Inferior parietal cortex (tissue), 1 donor: ENCODE measurements around the gene TKTL2.

ENCODE experiments used
- DNase-seq: peaks from one replicate; pipeline ENCODE4 v3.0.0-alpha.2; 2016; ENCODE audit errors: extremely low spot score

TKTL2 gene, protein sequence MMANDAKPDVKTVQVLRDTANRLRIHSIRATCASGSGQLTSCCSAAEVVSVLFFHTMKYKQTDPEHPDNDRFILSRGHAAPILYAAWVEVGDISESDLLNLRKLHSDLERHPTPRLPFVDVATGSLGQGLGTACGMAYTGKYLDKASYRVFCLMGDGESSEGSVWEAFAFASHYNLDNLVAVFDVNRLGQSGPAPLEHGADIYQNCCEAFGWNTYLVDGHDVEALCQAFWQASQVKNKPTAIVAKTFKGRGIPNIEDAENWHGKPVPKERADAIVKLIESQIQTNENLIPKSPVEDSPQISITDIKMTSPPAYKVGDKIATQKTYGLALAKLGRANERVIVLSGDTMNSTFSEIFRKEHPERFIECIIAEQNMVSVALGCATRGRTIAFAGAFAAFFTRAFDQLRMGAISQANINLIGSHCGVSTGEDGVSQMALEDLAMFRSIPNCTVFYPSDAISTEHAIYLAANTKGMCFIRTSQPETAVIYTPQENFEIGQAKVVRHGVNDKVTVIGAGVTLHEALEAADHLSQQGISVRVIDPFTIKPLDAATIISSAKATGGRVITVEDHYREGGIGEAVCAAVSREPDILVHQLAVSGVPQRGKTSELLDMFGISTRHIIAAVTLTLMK

GRCh38 chr4:163473576-163473975, at the start of gene TKTL2:
Gene TKTL2, minus strand, starts transcription at chr4:163473754. Its CDS starts 20 bp downstream, at chr4:163473734.
- DNase-seq = no peak

- no peak for DNase-seq
These were observed 41.6 kb upstream of the TKTL2 start for GRCh38 chr4:163515198-163515597.

- DNase-seq = no peak
These were observed 31.8 kb upstream of the TKTL2 start for GRCh38 chr4:163505374-163505773.

DNA sequence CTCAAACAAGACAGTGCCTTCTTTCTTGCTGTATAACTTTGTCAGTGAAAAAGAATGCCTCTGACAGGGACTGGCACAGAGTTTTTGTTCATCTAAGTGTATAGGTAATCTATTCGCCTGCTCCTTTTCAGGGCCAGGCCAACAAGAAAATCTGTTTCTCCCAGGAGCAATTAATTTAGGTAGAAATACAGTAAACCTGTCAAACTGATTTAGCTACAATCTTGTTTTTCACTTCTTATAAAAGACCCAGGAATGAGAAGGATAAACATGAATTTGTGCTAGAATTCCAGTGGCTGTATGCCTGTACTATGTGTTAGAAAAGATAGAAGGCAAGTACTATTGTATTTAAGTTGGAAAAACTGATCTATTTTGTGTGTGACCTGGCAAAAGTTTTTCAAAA, 27.0 kb upstream of the TKTL2 start:
- DNase-seq = no peak

DNA sequence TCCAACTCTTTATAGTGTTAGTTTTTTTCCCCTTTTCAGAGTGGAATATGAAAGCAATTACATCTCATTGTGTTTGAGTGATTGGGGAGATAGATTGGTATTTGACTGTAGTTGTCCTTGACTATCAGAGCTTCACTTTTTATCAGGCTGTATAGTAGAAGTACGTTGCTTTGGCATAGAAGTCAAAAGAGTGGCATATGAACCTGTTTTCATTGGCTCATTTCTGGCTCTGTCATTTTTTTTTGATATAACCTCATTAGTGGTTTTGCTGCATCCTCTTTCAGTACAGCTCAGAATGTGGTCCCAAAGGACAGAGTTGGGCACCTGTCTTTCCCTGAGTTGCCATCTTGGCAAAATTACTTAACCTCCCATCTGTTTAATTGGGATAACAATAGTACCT, 22.3 kb upstream of the TKTL2 start:
- DNase-seq = no peak

DNA sequence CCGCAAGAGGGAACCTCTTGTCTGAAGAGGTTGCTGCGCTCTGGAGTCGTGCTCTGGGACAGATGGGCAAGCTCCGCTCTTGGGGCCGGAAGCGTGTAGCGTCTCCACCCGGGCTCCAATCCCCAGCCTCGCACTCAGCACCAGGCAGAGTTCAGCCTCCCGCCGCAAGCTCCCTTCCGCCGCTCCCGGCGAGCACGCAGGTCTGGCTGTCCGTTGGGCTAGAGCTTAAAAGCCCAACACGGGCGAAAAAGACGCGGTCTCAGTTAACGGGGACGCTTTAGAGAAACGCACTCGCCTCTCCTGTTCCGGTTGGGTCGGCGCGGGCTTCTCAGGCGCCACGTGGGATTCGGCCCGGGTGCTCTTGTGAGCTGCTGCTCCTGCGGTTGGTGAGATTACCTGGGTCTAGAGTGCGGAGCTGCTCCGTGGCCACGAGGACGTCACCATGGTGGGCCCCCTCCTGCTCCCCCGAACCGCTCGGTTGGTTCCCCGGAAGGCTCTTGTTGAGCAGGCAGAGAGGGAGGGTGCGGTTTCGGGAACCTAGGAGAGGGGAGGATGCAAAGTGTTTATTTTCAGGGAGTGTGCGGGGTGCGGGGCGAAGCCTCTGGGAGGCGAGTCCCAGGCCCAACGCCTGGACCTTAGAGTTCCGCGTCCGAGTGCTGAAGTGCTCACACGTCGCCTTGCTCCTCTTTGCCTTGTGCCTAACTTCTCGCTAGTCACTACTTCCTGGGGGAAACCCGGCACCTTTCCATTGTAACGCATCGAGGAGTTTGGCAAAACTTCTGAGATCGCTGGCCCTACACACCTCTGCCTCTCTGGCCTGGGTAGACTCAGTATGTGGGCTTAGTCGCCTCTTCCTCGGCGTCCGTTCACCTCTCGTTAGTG, 21.0 kb upstream of the TKTL2 start, which contains the start of gene TMA16:
TSS of gene TMA16 (plus strand) at position 331 of the 882 bp plus-strand sequence. CDS start at position 443, 112 bp downstream.
- DNase-seq = peak; percentile 88

DNA sequence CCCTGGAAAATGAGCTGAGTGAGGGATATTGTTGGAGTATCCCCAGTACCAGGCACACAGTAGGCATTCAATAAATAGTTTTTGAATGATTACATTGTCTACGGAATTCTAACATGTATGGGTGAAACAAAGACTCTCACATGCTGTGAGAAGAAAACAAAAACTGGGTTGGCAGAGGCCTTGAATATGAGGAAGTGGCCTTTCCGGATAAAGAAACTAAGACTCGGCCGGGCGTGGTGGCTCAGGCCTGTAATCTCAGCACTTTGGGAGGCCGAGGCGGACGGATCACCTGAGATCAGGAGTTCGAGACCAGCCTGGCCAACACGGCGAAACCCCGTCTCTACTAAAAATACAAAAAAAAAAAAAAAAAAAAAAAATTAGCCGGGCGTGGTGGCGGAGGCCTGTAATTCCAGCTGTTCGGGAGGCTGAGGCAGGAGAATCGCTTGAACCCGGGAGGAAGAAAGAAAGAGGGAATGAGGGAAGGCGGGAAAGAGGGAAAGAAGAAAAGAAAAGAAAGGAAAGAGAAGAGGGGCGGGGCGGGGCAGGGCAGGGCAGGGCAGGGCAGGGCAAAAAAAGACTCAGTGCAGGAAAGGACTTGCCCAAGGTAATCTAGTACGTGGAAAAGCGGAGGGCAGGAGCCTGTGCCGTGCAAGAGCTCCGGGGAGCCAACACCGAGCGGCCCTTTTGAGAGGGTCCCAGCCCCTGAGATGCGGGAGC, 20.2 kb upstream of the TKTL2 start:
- DNase-seq = no peak

DNA sequence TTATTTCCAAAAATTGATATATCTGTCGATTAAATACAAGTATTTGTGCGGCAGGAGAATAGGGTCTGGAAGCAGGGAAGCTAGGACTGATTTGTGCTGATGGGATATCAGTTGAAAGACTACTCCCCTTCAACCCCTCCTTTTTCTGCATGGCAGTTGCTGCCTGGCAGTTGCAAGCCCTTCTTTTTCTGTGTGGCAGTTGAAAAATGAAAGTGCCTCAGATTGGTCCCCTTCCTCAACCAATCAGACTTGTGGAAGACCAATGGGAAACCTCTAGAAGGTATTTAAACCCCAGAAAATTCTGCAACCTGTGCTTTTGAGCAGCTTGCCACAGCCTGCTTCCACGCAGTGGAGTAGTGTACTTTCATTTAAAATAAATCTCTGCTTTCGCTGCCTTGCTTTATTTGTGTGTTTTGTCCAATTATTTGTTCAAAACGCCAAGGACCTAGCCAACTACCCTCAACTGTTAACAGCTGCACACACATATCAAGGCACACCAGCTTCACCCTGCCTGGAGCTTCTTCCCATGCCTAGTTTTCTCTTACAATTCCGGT, 19.5 kb upstream of the TKTL2 start:
- DNase-seq = no peak

DNA sequence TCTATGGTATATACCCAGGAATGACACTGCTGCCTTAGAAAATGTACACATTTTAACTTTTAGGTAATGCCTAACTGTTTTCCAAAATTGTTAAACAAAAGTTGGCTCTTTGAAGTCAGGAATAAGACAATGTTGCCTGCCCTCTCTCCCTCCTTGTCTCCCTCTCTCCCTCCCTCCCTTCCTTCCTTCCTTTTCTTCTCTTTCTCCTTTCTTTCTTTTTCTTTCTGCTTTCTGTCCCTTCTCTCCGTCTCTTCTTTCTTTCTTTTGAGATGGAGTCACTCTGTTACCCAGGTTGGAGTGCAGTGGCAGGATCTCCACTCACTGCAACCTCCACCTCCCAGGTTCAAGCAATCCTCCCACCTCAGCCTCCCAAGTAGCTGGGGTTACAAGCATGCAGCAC, 16.4 kb upstream of the TKTL2 start:
- DNase-seq = no peak

DNA sequence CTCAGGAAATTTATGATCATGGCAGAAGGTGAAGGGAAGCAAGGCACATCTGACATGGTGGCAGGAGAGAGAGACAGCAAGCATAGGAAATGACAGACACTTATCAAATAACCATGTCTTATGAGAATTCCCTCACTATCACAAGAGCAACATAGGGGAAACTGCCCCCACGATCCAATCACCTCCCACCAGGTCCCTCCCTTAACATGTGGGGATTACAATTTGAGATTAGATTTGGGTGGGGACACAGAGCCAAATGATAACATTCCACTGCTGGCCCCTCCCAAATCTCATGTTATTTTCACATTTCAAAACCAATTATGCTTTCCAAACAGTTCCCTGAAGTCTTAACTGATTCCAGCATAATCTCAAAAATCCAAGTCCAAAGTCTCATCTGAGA, 12.8 kb upstream of the TKTL2 start:
- no peak for DNase-seq

DNA sequence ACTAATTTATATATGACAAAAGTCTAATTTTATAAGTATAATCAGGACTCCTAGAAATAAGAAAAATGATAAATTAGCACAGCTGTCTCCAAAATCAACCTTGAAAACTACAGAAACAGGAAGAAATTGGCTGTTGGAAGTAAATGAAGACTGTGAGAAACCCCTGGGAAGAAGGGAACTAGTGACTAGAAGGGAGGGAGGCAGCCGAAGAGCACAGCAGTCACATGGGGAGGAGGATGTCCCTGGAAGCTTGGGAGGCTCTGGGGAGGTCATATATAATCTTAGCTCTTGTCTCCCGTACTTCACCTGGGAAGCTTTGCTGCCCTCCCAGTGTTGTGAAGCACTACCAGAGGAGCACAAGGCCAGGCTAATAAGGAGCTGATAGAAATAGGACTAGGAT, 12.0 kb upstream of the TKTL2 start:
- DNase-seq = no peak

DNA sequence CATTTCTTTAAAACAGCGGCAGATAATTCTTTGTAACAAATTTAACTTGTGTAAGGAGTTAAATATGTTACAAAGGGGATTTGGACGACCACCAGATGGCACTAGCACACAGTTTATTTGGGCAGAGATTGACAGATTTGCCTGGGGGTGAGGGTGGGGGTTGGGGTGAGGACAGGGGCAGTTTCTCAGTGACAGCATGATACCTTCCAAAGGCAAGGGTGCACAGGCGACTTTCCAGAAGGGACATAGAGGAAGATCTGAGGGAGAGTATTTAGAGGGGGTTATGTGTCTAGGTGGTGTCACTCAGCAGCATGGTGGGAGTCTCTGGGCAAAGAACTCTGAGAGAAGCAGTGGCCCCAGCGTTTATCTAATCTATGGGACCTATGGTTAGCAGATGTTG, 11.4 kb upstream of the TKTL2 start:
- peak; percentile 67 for DNase-seq

- no peak for DNase-seq
These were observed 8.6 kb upstream of the TKTL2 start for GRCh38 chr4:163482190-163482589.

DNA sequence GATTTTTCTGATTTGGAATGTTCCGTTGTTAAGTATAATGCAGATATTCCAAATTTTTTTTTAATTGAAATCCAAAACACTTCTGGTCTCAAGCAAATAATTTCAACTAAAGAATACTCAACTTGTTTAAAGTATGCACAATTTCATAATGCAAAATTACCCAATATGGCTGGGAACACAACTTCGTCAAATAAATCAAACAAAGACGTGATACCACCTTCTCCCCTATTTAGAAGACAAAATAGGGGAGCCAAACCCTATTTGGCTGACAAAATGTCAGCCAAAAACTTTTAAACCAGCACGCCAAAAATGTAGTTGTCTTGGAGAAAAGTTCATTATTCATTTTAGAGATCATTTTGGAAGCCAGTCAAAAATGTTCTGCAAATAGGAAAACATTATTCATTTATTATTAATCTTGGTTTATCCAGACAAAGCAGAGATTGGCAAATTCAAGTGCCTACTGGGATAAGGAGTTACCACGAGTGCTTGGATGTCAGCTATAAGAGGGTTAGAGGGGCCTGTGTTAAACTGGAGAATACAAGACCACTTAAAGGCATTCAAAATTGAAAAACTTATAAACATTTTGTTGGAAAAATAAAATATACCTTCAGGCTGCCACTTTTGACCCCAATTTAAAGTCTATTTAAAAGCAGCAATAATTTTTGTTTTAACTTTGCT, 3.3 kb upstream of the TKTL2 start:
- DNase-seq = no peak

GRCh38 chr4:163474027-163474426, 473 bp upstream of the TKTL2 start:
- DNase-seq = no peak

- no peak for DNase-seq
These were observed 424 bp downstream of the TKTL2 start for GRCh38 chr4:163473130-163473529.

- DNase-seq = no peak
These were observed 3.2 kb downstream of the TKTL2 start for GRCh38 chr4:163470391-163470790.

DNA sequence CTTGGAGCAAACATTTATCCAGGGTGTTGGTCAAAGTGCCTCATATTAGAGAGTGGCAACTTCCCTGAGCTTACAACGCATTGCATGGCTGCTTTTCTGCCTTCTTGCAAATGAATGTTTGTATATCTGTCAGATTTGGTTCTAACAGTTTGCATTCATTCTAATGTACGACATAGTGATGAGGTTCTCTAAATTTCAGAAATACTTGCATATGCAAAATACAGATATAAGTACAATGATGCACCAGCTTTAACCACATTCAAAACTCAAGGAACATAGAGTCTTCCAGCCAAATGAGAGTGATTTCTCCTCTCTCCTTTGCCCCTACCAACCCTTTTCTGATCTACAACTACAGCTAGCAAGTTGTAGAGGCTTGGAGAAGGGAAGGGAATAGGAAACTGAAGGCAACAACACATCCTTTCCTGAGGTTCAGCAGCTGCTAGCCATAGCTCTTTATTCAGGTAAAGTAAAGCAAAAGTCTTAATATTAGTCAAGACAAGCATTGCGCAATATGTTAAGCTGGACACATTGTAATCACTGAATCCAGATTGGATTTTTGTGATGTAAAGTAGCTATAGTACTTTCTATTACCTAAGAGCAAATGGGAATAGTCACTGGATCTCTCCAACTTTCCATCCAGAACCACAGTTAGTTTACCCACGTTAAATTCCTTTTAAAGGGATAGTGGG, 6.3 kb downstream of the TKTL2 start:
- DNase-seq = no peak

GRCh38 chr4:163462556-163462955, 11.0 kb downstream of the TKTL2 start:
- DNase-seq = no peak

- DNase-seq = no peak
These were observed 24.9 kb downstream of the TKTL2 start for GRCh38 chr4:163448540-163449203.
